CD14-positive monocyte (primary cell): ENCODE data around the gene MRPS6. TPM values are rescaled to one million over a fixed set of nuclear protein-coding genes. Genes with fewer than 3 reads are reported as not detected.

ENCODE experiments used
- DNase-seq, 3 donors: peaks; one replicate each; pipeline ENCODE4 v3.0.0-alpha.2; 2011 to 2022
- H2AFZ ChIP-seq: 2 replicates; pipeline ENCODE4 v1.6.0; 2012; ENCODE audit warnings: mild to moderate bottlenecking, low read depth, low read length, inconsistent platforms; ENCODE audit not compliant: insufficient read depth, poor library complexity, severe bottlenecking
- H3K27ac ChIP-seq, 2 donors: 1 replicate in 1 of 2; 2 replicates in 1 of 2; pipeline ENCODE4 v1.5.1; 2012 to 2013; ENCODE audit warnings: low read length in 2 of 2, control low read depth in 1 of 2, inconsistent platforms in 1 of 2, low read depth in 1 of 2, mild to moderate bottlenecking in 1 of 2
- H3K27me3 ChIP-seq, 2 donors: one replicate each; pipeline versions ENCODE4 v1.6.0 to v1.6.1; 2011 to 2013; ENCODE audit warnings: low read length in 2 of 2; ENCODE audit not compliant: control insufficient read depth in 2 of 2, insufficient read depth in 2 of 2
- H3K36me3 ChIP-seq, 2 donors: replicated peaks in 1 of 2; 1 replicate in 1 of 2; 2 replicates in 1 of 2; pipeline versions ENCODE4 v1.5.1 to v1.6.1; 2012 to 2013; ENCODE audit warnings: low read length in 2 of 2, control low read depth in 1 of 2, inconsistent platforms in 1 of 2, mild to moderate bottlenecking in 1 of 2; ENCODE audit not compliant: insufficient read depth in 2 of 2, control insufficient read depth in 1 of 2
- H3K4me1 ChIP-seq, 2 donors: 1 replicate in 1 of 2; 2 replicates in 1 of 2; pipeline versions ENCODE4 v1.5.1 to v1.6.1; 2012 to 2013; ENCODE audit warnings: low read length in 2 of 2, control low read depth in 1 of 2, inconsistent platforms in 1 of 2, mild to moderate bottlenecking in 1 of 2, moderate library complexity in 1 of 2; ENCODE audit not compliant: insufficient read depth in 2 of 2, control insufficient read depth in 1 of 2
- H3K4me2 ChIP-seq: replicated peaks from 2 replicates; pipeline ENCODE3; 2012; ENCODE audit warnings: low read length, moderate library complexity, mild to moderate bottlenecking; ENCODE audit not compliant: poor library complexity, severe bottlenecking; ENCODE audit errors: extremely low read depth
- H3K4me3 ChIP-seq, 3 experiments: fragments of 200-600 bp in 1 of 3; sonication (generic) in 1 of 3; replicated peaks in 1 of 3; 1 replicate in 2 of 3; 2 replicates in 1 of 3; pipeline ENCODE4 v1.5.1; 2011 to 2013; ENCODE audit warnings: low read length in 3 of 3, mild to moderate bottlenecking in 3 of 3, control low read depth in 2 of 3, low read depth in 2 of 3, inconsistent platforms in 1 of 3, moderate library complexity in 1 of 3
- H3K79me2 ChIP-seq: 2 replicates; pipeline ENCODE4 v1.6.0; 2012; ENCODE audit warnings: mild to moderate bottlenecking, control low read depth, inconsistent platforms, low read length, moderate library complexity; ENCODE audit not compliant: insufficient read depth
- H3K9ac ChIP-seq: 2 replicates; pipeline ENCODE4 v1.6.0; 2017; ENCODE audit warnings: low read length, mild to moderate bottlenecking; ENCODE audit not compliant: insufficient read depth, poor library complexity, severe bottlenecking
- H3K9me3 ChIP-seq, 2 donors: replicated peaks in 1 of 2; 1 replicate in 1 of 2; 2 replicates in 1 of 2; pipeline versions ENCODE4 v1.5.1 to v1.6.1; 2012 to 2013; ENCODE audit warnings: low read length in 2 of 2, control low read depth in 1 of 2; ENCODE audit not compliant: control insufficient read depth in 1 of 2, insufficient read depth in 1 of 2
- H4K20me1 ChIP-seq: 2 replicates; pipeline ENCODE4 v1.6.0; 2012; ENCODE audit warnings: mild to moderate bottlenecking, low read length, control low read depth, moderate library complexity; ENCODE audit not compliant: insufficient read depth
- H3K27ac Mint-ChIP-seq, 7 donors: one replicate each; pipeline ENCODE4 v1.8.0; 2020; ENCODE audit warnings: mild to moderate bottlenecking in 7 of 7, mixed read lengths in 7 of 7, moderate library complexity in 6 of 7, inconsistent platforms in 2 of 7
- H3K27me3 Mint-ChIP-seq, 3 donors: one replicate each; pipeline ENCODE4 v1.8.0; 2021 to 2022; ENCODE audit warnings: low read depth in 3 of 3, mild to moderate bottlenecking in 3 of 3, mixed read lengths in 3 of 3, moderate library complexity in 3 of 3, inconsistent platforms in 1 of 3
- H3K36me3 Mint-ChIP-seq, 2 donors: one replicate each; pipeline ENCODE4 v1.8.0; 2020; ENCODE audit warnings: mixed read lengths in 2 of 2, inconsistent platforms in 1 of 2, mild to moderate bottlenecking in 1 of 2
- H3K4me1 Mint-ChIP-seq: one replicate; pipeline ENCODE4 v1.8.0; 2020; ENCODE audit warnings: mild to moderate bottlenecking, mixed read lengths
- H3K4me3 Mint-ChIP-seq, 2 donors: one replicate each; pipeline ENCODE4 v1.8.0; 2020; ENCODE audit warnings: mild to moderate bottlenecking in 2 of 2, mixed read lengths in 2 of 2, moderate library complexity in 1 of 2
- H3K9me3 Mint-ChIP-seq, 7 donors: one replicate each; pipeline ENCODE4 v1.8.0; 2020 to 2022; ENCODE audit warnings: mixed read lengths in 7 of 7, mild to moderate bottlenecking in 6 of 7, moderate library complexity in 6 of 7, inconsistent platforms in 2 of 7
- WGBS: methylation state at CpG from one replicate; pipeline ENCODE4 v1.1.5; 2013; ENCODE audit warnings: missing lambda C conversion rate; ENCODE audit not compliant: insufficient coverage; 5-methylcytosine and 5-hydroxymethylcytosine counted together
- intact Hi-C, 2 donors: fragments of 100-400 bp; cut with micrococcal nuclease; formaldehyde crosslinking; loops; one replicate each; pipeline versions ENCODE4 v1.15.0 to v1.15.1; 2023
- polyA plus RNA-seq, 3 donors: library from polyadenylated mRNA; depleted of rRNA in 1 of 3; unstranded in 2 of 3; stranded (reverse) in 1 of 3; fragments of 300-500 nt in 2 of 3; fragments of >200 nt in 1 of 3; fragmentation: Illumina TruSeq in 2 of 3; gene quantifications; 1 replicate in 2 of 3; 2 replicates in 1 of 3; pipeline ENCODE4 v1.2.3, GENCODE V29; 2012 to 2021
- TF ChIP-seq, protein P1 (sequence below): fragments of 200-600 bp; IDR thresholded peaks from one replicate; pipeline ENCODE4 v1.8.0; 2022; ENCODE audit warnings: antibody characterized with exemption, mild to moderate bottlenecking

Gene MRPS6
- polyA plus RNA-seq, 3 donors: 29.8 to 124 (median 101) TPM

DNA sequence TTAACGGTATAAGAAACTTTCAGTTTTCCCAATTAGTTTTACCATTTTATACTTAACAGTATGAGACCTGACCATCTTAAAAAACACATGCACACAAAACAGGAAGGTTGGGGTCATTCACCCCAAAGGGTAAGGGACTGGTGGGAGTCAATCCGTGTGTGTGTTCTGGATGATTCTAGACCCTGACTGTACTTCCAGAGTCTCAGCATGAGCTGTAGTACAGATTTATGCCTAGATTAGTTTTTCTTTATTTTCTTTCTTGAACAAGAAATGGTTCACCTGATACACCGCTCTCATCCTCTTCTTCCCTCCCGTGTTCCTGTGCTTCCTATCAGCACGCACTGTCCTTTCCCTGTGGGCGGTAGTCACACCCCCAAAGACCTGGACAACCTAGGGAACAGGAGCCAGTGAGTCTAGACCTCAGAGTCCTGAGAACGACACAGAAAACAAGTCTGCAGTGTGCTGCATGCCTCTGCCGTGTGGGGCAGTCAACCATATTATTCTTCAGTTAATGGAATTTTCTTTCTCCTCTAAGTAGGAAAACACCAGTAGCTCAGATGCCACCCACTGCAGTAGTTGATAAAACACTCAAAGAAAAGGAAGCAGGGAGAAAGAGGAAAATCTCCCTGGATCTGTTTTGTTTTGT is 38.9 kb upstream of the MRPS6 start:
- no peaks in the 10 kb centered on the region for H3K36me3 Mint-ChIP-seq
- Histone ChIP-seq H3K9me3 (no peaks in the 10 kb centered on the region), H3K4me2 (no peak overlapping the region), H3K79me2 (no peaks in the 10 kb centered on the region), H3K9ac (no peak overlapping the region), H3K27me3 (no peaks in the 10 kb centered on the region), H3K27ac (no peak overlapping the region), H2AFZ (no peak overlapping the region), H3K4me3 (no peak overlapping the region), H3K36me3 (no peaks in the 10 kb centered on the region), H3K4me1 (no peaks in the 10 kb centered on the region), H4K20me1 (no peaks in the 10 kb centered on the region)
- peaks cover 0 to 6% (median 2%) of the 10 kb centered on the region in 7 donors for H3K9me3 Mint-ChIP-seq
- no peak for DNase-seq
- H3K4me3 Mint-ChIP-seq: no peak overlapping the region
- H3K4me1 Mint-ChIP-seq: peaks cover 7% of the 10 kb centered on the region
- H3K27me3 Mint-ChIP-seq: peaks cover 3 to 8% (median 3%) of the 10 kb centered on the region in 3 donors
- intact Hi-C loops: no loop called here
- TF ChIP-seq, protein P1, sequence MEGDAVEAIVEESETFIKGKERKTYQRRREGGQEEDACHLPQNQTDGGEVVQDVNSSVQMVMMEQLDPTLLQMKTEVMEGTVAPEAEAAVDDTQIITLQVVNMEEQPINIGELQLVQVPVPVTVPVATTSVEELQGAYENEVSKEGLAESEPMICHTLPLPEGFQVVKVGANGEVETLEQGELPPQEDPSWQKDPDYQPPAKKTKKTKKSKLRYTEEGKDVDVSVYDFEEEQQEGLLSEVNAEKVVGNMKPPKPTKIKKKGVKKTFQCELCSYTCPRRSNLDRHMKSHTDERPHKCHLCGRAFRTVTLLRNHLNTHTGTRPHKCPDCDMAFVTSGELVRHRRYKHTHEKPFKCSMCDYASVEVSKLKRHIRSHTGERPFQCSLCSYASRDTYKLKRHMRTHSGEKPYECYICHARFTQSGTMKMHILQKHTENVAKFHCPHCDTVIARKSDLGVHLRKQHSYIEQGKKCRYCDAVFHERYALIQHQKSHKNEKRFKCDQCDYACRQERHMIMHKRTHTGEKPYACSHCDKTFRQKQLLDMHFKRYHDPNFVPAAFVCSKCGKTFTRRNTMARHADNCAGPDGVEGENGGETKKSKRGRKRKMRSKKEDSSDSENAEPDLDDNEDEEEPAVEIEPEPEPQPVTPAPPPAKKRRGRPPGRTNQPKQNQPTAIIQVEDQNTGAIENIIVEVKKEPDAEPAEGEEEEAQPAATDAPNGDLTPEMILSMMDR: no peak
- 100% methylated on average over 4 of the region's 8 CpGs for WGBS
- no peak overlapping the region for H3K27ac Mint-ChIP-seq

- H3K27me3 Mint-ChIP-seq: peaks cover 3 to 7% (median 3%) of the 10 kb centered on the region in 3 donors
- H3K27me3 ChIP-seq: no peaks in the 10 kb centered on the region
- H3K4me1 ChIP-seq: no peaks in the 10 kb centered on the region
- H3K4me1 Mint-ChIP-seq: peaks cover 2% of the 10 kb centered on the region
- H3K4me3 Mint-ChIP-seq: no peak overlapping the region
- H3K27ac Mint-ChIP-seq: no peak overlapping the region
- H3K79me2 ChIP-seq: no peaks in the 10 kb centered on the region
- no peak overlapping the region for H3K27ac ChIP-seq
- H4K20me1 ChIP-seq: no peaks in the 10 kb centered on the region
- TF ChIP-seq, protein P1: no peak
- no peak overlapping the region for H3K9ac ChIP-seq
- H2AFZ ChIP-seq: no peak overlapping the region
- H3K36me3 Mint-ChIP-seq: no peaks in the 10 kb centered on the region
- peaks cover 0 to 6% (median 2%) of the 10 kb centered on the region in 7 donors for H3K9me3 Mint-ChIP-seq
- 97% methylated on average over 8 of the region's 8 CpGs for WGBS
- no peak overlapping the region for H3K4me3 ChIP-seq
- no peaks in the 10 kb centered on the region for H3K9me3 ChIP-seq
- DNase-seq: no peak
- intact Hi-C loops: no loop called here
- no peak overlapping the region for H3K4me2 ChIP-seq
- no peaks in the 10 kb centered on the region for H3K36me3 ChIP-seq
Measured at GRCh38 chr21:34035619-34036354, 37.6 kb upstream of the MRPS6 start.
